Body of pancreas (tissue), 4 donors: ENCODE data around the gene DCBLD1.
"Not testable (repeated sequence)": the region's sequence is repeated elsewhere in the genome, so short reads cannot be mapped to it uniquely, and the experiment has no call there.

ENCODE experiments used
- CTCF ChIP-seq, 7 experiments: fragments of 450-650 bp in 4 of 7; fragments of 200-600 bp in 3 of 7; sonication (generic) in 3 of 7; IDR thresholded peaks; one replicate each; pipeline ENCODE4 v1.5.1; 2016 to 2019; ENCODE audit warnings: antibody characterized with exemption in 7 of 7
- POLR2A ChIP-seq, 3 donors: fragments of 450-650 bp; IDR thresholded peaks; one replicate each; pipeline ENCODE4 v1.6.1; 2016; ENCODE audit warnings: antibody characterized with exemption in 3 of 3, mild to moderate bottlenecking in 2 of 3

DNA sequence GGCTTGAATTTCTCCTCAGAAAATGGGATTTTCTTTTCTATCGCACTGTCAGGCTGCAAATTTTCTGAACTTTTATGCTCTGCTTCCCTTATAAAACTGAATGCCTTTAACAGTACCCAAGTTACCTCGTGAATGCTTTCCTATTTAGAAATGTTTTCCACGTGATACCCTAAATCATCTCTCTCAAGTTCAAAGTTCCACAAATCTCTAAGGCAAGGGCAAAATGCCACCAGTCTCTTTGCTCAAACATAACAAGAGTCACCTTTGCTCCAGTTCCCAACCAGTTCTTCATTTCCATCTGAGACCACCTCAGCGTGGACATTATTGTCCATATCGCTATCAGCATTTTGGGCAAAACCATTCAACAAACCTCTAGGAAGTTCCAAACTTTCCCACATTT, 35.5 kb downstream of the DCBLD1 start:
- not testable (repeated sequence) for TF ChIP-seq POLR2A, CTCF (IDR thresholded peaks at IDR 0.05)
